CD14-positive monocyte (primary cell): ENCODE measurements around the gene SOS1. TPM values are rescaled to one million over a fixed set of nuclear protein-coding genes. Genes with fewer than 3 reads are reported as not detected.

ENCODE experiments used
- DNase-seq, 3 donors: peaks; one replicate each; pipeline ENCODE4 v3.0.0-alpha.2; 2011 to 2022
- H2AFZ ChIP-seq: 2 replicates; pipeline ENCODE4 v1.6.0; 2012; ENCODE audit warnings: mild to moderate bottlenecking, low read depth, low read length, inconsistent platforms; ENCODE audit not compliant: insufficient read depth, poor library complexity, severe bottlenecking
- H3K27ac ChIP-seq, 2 donors: 1 replicate in 1 of 2; 2 replicates in 1 of 2; pipeline ENCODE4 v1.5.1; 2012 to 2013; ENCODE audit warnings: low read length in 2 of 2, control low read depth in 1 of 2, inconsistent platforms in 1 of 2, low read depth in 1 of 2, mild to moderate bottlenecking in 1 of 2
- H3K27me3 ChIP-seq, 2 donors: one replicate each; pipeline versions ENCODE4 v1.6.0 to v1.6.1; 2011 to 2013; ENCODE audit warnings: low read length in 2 of 2; ENCODE audit not compliant: control insufficient read depth in 2 of 2, insufficient read depth in 2 of 2
- H3K36me3 ChIP-seq, 2 donors: replicated peaks in 1 of 2; 1 replicate in 1 of 2; 2 replicates in 1 of 2; pipeline versions ENCODE4 v1.5.1 to v1.6.1; 2012 to 2013; ENCODE audit warnings: low read length in 2 of 2, control low read depth in 1 of 2, inconsistent platforms in 1 of 2, mild to moderate bottlenecking in 1 of 2; ENCODE audit not compliant: insufficient read depth in 2 of 2, control insufficient read depth in 1 of 2
- H3K4me1 ChIP-seq, 2 donors: 1 replicate in 1 of 2; 2 replicates in 1 of 2; pipeline versions ENCODE4 v1.5.1 to v1.6.1; 2012 to 2013; ENCODE audit warnings: low read length in 2 of 2, control low read depth in 1 of 2, inconsistent platforms in 1 of 2, mild to moderate bottlenecking in 1 of 2, moderate library complexity in 1 of 2; ENCODE audit not compliant: insufficient read depth in 2 of 2, control insufficient read depth in 1 of 2
- H3K4me2 ChIP-seq: replicated peaks from 2 replicates; pipeline ENCODE3; 2012; ENCODE audit warnings: low read length, moderate library complexity, mild to moderate bottlenecking; ENCODE audit not compliant: poor library complexity, severe bottlenecking; ENCODE audit errors: extremely low read depth
- H3K4me3 ChIP-seq, 3 experiments: fragments of 200-600 bp in 1 of 3; sonication (generic) in 1 of 3; replicated peaks in 1 of 3; 1 replicate in 2 of 3; 2 replicates in 1 of 3; pipeline ENCODE4 v1.5.1; 2011 to 2013; ENCODE audit warnings: low read length in 3 of 3, mild to moderate bottlenecking in 3 of 3, control low read depth in 2 of 3, low read depth in 2 of 3, inconsistent platforms in 1 of 3, moderate library complexity in 1 of 3
- H3K79me2 ChIP-seq: 2 replicates; pipeline ENCODE4 v1.6.0; 2012; ENCODE audit warnings: mild to moderate bottlenecking, control low read depth, inconsistent platforms, low read length, moderate library complexity; ENCODE audit not compliant: insufficient read depth
- H3K9ac ChIP-seq: 2 replicates; pipeline ENCODE4 v1.6.0; 2017; ENCODE audit warnings: low read length, mild to moderate bottlenecking; ENCODE audit not compliant: insufficient read depth, poor library complexity, severe bottlenecking
- H3K9me3 ChIP-seq, 2 donors: replicated peaks in 1 of 2; 1 replicate in 1 of 2; 2 replicates in 1 of 2; pipeline versions ENCODE4 v1.5.1 to v1.6.1; 2012 to 2013; ENCODE audit warnings: low read length in 2 of 2, control low read depth in 1 of 2; ENCODE audit not compliant: control insufficient read depth in 1 of 2, insufficient read depth in 1 of 2
- H4K20me1 ChIP-seq: 2 replicates; pipeline ENCODE4 v1.6.0; 2012; ENCODE audit warnings: mild to moderate bottlenecking, low read length, control low read depth, moderate library complexity; ENCODE audit not compliant: insufficient read depth
- H3K27ac Mint-ChIP-seq, 7 donors: one replicate each; pipeline ENCODE4 v1.8.0; 2020; ENCODE audit warnings: mild to moderate bottlenecking in 7 of 7, mixed read lengths in 7 of 7, moderate library complexity in 6 of 7, inconsistent platforms in 2 of 7
- H3K27me3 Mint-ChIP-seq, 3 donors: one replicate each; pipeline ENCODE4 v1.8.0; 2021 to 2022; ENCODE audit warnings: low read depth in 3 of 3, mild to moderate bottlenecking in 3 of 3, mixed read lengths in 3 of 3, moderate library complexity in 3 of 3, inconsistent platforms in 1 of 3
- H3K36me3 Mint-ChIP-seq, 2 donors: one replicate each; pipeline ENCODE4 v1.8.0; 2020; ENCODE audit warnings: mixed read lengths in 2 of 2, inconsistent platforms in 1 of 2, mild to moderate bottlenecking in 1 of 2
- H3K4me1 Mint-ChIP-seq: one replicate; pipeline ENCODE4 v1.8.0; 2020; ENCODE audit warnings: mild to moderate bottlenecking, mixed read lengths
- H3K4me3 Mint-ChIP-seq, 2 donors: one replicate each; pipeline ENCODE4 v1.8.0; 2020; ENCODE audit warnings: mild to moderate bottlenecking in 2 of 2, mixed read lengths in 2 of 2, moderate library complexity in 1 of 2
- H3K9me3 Mint-ChIP-seq, 7 donors: one replicate each; pipeline ENCODE4 v1.8.0; 2020 to 2022; ENCODE audit warnings: mixed read lengths in 7 of 7, mild to moderate bottlenecking in 6 of 7, moderate library complexity in 6 of 7, inconsistent platforms in 2 of 7
- WGBS: methylation state at CpG from one replicate; pipeline ENCODE4 v1.1.5; 2013; ENCODE audit warnings: missing lambda C conversion rate; ENCODE audit not compliant: insufficient coverage; 5-methylcytosine and 5-hydroxymethylcytosine counted together
- intact Hi-C, 2 donors: fragments of 100-400 bp; cut with micrococcal nuclease; formaldehyde crosslinking; loops; one replicate each; pipeline versions ENCODE4 v1.15.0 to v1.15.1; 2023
- polyA plus RNA-seq, 3 donors: library from polyadenylated mRNA; depleted of rRNA in 1 of 3; unstranded in 2 of 3; stranded (reverse) in 1 of 3; fragments of 300-500 nt in 2 of 3; fragments of >200 nt in 1 of 3; fragmentation: Illumina TruSeq in 2 of 3; gene quantifications; 1 replicate in 2 of 3; 2 replicates in 1 of 3; pipeline ENCODE4 v1.2.3, GENCODE V29; 2012 to 2021
- TF ChIP-seq, protein P1 (sequence below): fragments of 200-600 bp; IDR thresholded peaks from one replicate; pipeline ENCODE4 v1.8.0; 2022; ENCODE audit warnings: antibody characterized with exemption, mild to moderate bottlenecking

The SOS1 gene
- polyA plus RNA-seq, 3 donors = 5.3 to 15.6 (median 7.7) TPM

DNA sequence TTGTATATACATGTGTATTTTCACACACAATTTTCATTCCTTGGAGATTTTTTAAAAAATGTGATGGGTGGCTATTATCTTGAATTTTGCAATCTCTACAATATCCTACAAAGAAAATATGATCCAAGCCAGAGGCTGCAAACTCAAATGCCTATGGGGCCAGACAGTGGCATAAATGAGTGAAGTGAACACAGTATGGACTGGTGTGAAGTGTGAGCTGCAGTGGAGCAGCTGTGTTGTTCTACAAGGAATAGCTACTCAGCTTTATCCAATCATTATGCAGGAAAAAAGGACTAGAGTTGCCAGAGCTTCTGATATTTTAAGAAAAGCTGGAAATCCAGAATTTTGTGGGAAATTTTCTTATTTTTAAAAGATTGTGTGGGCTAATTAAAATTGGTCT lies 169.1 kb downstream of the SOS1 start:
- no peak overlapping the region for H3K4me2 ChIP-seq
- no peak for DNase-seq

DNA sequence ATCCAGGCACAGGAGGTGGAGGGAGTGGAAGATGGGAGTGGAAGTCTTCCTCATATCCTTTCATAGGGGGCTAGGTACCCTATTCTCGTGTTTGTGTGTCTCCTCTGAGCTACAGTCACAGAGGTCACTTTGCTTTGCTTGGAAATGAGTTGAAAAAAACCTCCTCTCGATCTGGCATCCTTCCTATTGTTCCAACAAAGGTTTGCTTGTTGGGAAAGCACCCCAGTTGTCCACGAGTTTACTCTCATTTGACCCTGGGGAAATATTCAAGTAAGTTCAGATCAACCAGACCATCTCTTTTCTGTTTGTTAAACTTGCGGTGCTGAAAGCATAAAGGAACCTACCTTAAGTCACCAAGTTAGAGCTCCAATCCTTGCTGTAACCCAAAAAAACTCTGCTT lies 171.9 kb downstream of the SOS1 start:
- H3K27ac Mint-ChIP-seq = peak overlapping the region in 6 of 7 donors; percentile 11 to 66 (median 43)
- Histone ChIP-seq H3K27ac (peak overlapping the region in 1 of 2 donors; percentile 60), H3K9ac (no peak overlapping the region), H3K4me3 (no peak overlapping the region), H4K20me1 (no peaks in the 10 kb centered on the region), H2AFZ (peak overlapping the region; percentile 56), H3K79me2 (no peaks in the 10 kb centered on the region), H3K36me3 (no peaks in the 10 kb centered on the region), H3K4me1 (peaks cover 22 to 24% of the 10 kb centered on the region in 2 donors), H3K9me3 (no peaks in the 10 kb centered on the region), H3K4me2 (no peak overlapping the region), H3K27me3 (no peaks in the 10 kb centered on the region)
- H3K9me3 Mint-ChIP-seq = peaks cover 0 to 6% (median 4%) of the 10 kb centered on the region in 7 donors
- peaks cover 32% of the 10 kb centered on the region for H3K4me1 Mint-ChIP-seq
- no peaks in the 10 kb centered on the region for H3K36me3 Mint-ChIP-seq
- intact Hi-C loops = no loop called here
- DNase-seq = no peak
- no peak overlapping the region for H3K4me3 Mint-ChIP-seq
- TF ChIP-seq, protein P1, sequence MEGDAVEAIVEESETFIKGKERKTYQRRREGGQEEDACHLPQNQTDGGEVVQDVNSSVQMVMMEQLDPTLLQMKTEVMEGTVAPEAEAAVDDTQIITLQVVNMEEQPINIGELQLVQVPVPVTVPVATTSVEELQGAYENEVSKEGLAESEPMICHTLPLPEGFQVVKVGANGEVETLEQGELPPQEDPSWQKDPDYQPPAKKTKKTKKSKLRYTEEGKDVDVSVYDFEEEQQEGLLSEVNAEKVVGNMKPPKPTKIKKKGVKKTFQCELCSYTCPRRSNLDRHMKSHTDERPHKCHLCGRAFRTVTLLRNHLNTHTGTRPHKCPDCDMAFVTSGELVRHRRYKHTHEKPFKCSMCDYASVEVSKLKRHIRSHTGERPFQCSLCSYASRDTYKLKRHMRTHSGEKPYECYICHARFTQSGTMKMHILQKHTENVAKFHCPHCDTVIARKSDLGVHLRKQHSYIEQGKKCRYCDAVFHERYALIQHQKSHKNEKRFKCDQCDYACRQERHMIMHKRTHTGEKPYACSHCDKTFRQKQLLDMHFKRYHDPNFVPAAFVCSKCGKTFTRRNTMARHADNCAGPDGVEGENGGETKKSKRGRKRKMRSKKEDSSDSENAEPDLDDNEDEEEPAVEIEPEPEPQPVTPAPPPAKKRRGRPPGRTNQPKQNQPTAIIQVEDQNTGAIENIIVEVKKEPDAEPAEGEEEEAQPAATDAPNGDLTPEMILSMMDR = no peak
- WGBS = no CpG with 5 or more reads among the region's 4 CpGs
- no peaks in the 10 kb centered on the region for H3K27me3 Mint-ChIP-seq

More for the DNA sequence above, 169.1 kb downstream of the SOS1 start:
- no peaks in the 10 kb centered on the region for H3K9me3 ChIP-seq
- Mint-ChIP-seq H3K27ac (no peak overlapping the region), H3K9me3 (peaks cover 0 to 6% (median 4%) of the 10 kb centered on the region in 7 donors), H3K4me3 (no peak overlapping the region), H3K27me3 (no peaks in the 10 kb centered on the region), H3K36me3 (no peaks in the 10 kb centered on the region), H3K4me1 (peaks cover 15% of the 10 kb centered on the region)
- H4K20me1 ChIP-seq = no peaks in the 10 kb centered on the region
- H3K36me3 ChIP-seq = no peaks in the 10 kb centered on the region
- TF ChIP-seq, protein P1 = no peak
- peaks cover 9 to 10% of the 10 kb centered on the region in 2 donors for H3K4me1 ChIP-seq
- H3K4me3 ChIP-seq = no peak overlapping the region
- no peak overlapping the region for H2AFZ ChIP-seq
- intact Hi-C loops = no loop called here
- no peaks in the 10 kb centered on the region for H3K79me2 ChIP-seq
- no peak overlapping the region for H3K9ac ChIP-seq
- H3K27me3 ChIP-seq = no peaks in the 10 kb centered on the region
- H3K27ac ChIP-seq = no peak overlapping the region
